K562 (cell line): ENCODE results near the gene GPR183. TPM values are rescaled to one million over a fixed set of nuclear protein-coding genes. Genes with fewer than 3 reads are reported as not detected.

Source experiments
- ATAC-seq: fragments of 200-7000 bp; cut with Tn5 transposase; 3 replicates; pipeline ENCODE4 v1.9.1; 2020; ENCODE audit warnings: moderate library complexity
- BruUV-seq: library from RNA; stranded (reverse); fragments of 400-500 nt; replicated peaks from 2 replicates; lab custom pipeline; 2021; lab: Mats Ljungman, UMichigan
- CTCF ChIA-PET: fragments of 300-600 bp; formaldehyde crosslinking; extraction: SDS; loops from one replicate; lab custom pipeline; 2021; ENCODE audit warnings: low intra/inter-chr PET ratio; lab: Yijun Ruan, JAX
- POLR2A ChIA-PET: fragments of 300-600, 350-650 bp; sonication (Branson Sonifier 250); formaldehyde crosslinking; extraction: SDS; loops from one replicate; lab custom pipeline; 2021; ENCODE audit warnings: antibody characterized with exemption, inconsistent platforms; lab: Yijun Ruan, JAX
- DNase-seq, 4 experiments: peaks; one replicate each; pipeline versions ENCODE4 v3.0.0 to v3.0.0-alpha.2; 2011 to 2018; ENCODE audit warnings: low spot score in 3 of 4, mixed read lengths in 3 of 4; ENCODE audit errors: extremely low read depth in 1 of 4
- FAIRE-seq: peaks from 2 replicates; lab custom pipeline; 2011; peaks lifted over from hg19 to GRCh38; lab: Jason Lieb, UNC
- H2AFZ ChIP-seq: 2 replicates; pipeline ENCODE4 v1.6.0; 2011; ENCODE audit warnings: low read depth, low read length, control low read depth, inconsistent platforms
- H3K27ac ChIP-seq: fragments of 200-600 bp; 3 replicates; pipeline ENCODE4 v1.8.0; 2011; ENCODE audit warnings: low read depth, mild to moderate bottlenecking, control low read depth, inconsistent platforms, low read length, moderate library complexity, mixed read lengths; ENCODE audit errors: extremely low read depth
- H3K27me3 ChIP-seq, 2 experiments: fragments of 300-600 bp in 1 of 2; 2 replicates in 1 of 2; 3 replicates in 1 of 2; pipeline versions ENCODE4 v1.6.0 to v1.8.0; 2011; ENCODE audit warnings: inconsistent platforms in 2 of 2, low read length in 2 of 2, mild to moderate bottlenecking in 1 of 2, mixed read lengths in 1 of 2, moderate library complexity in 1 of 2; ENCODE audit not compliant: control insufficient read depth in 2 of 2, insufficient read depth in 2 of 2
- H3K36me3 ChIP-seq: fragments of 300-600 bp; 3 replicates; pipeline ENCODE4 v1.8.0; 2011; ENCODE audit warnings: mild to moderate bottlenecking, low read length, inconsistent platforms; ENCODE audit not compliant: control insufficient read depth, insufficient read depth
- H3K4me1 ChIP-seq, 2 experiments: fragments of 200-600 bp in 1 of 2; replicated peaks in 1 of 2; 2 replicates in 1 of 2; 3 replicates in 1 of 2; pipeline versions ENCODE4 v1.5.1 to v1.8.0; 2011; ENCODE audit warnings: inconsistent platforms in 2 of 2, low read length in 2 of 2, mild to moderate bottlenecking in 1 of 2, mixed read lengths in 1 of 2, moderate library complexity in 1 of 2; ENCODE audit not compliant: control insufficient read depth in 2 of 2, insufficient read depth in 2 of 2
- H3K4me2 ChIP-seq: 2 replicates; pipeline ENCODE4 v1.6.1; 2011; ENCODE audit warnings: low read length, control low read depth, inconsistent platforms, mixed read lengths; ENCODE audit not compliant: insufficient read depth
- H3K4me3 ChIP-seq: fragments of 200-600 bp; sonication (generic), shearing (Covaris generic); 2 replicates; pipeline ENCODE4 v1.5.1; 2016; ENCODE audit warnings: control low read depth, inconsistent platforms
- H3K79me2 ChIP-seq: fragments of 200-600 bp; 3 replicates; pipeline ENCODE4 v1.8.0; 2011; ENCODE audit warnings: low read length, inconsistent platforms; ENCODE audit not compliant: control insufficient read depth, insufficient read depth
- H3K9ac ChIP-seq, 2 experiments: 2 replicates each; pipeline versions ENCODE4 v1.6.0 to v1.6.1; 2011; ENCODE audit warnings: low read depth in 2 of 2, low read length in 2 of 2, control low read depth in 1 of 2, inconsistent platforms in 1 of 2, mild to moderate bottlenecking in 1 of 2, mixed read lengths in 1 of 2; ENCODE audit not compliant: insufficient read depth in 1 of 2
- H3K9me1 ChIP-seq: one replicate; pipeline ENCODE4 v1.6.0; 2011; ENCODE audit warnings: inconsistent platforms, mild to moderate bottlenecking, low read length, moderate library complexity; ENCODE audit not compliant: control insufficient read depth, insufficient read depth
- H3K9me3 ChIP-seq: replicated peaks from 2 replicates; pipeline ENCODE4 v1.5.1; 2011; ENCODE audit warnings: low read depth, low read length, inconsistent platforms; ENCODE audit not compliant: control insufficient read depth, insufficient read depth
- H4K20me1 ChIP-seq: replicated peaks from 2 replicates; pipeline ENCODE4 v1.6.1; 2011; ENCODE audit warnings: low read length, inconsistent platforms, mixed read lengths; ENCODE audit not compliant: control insufficient read depth, insufficient read depth
- BMI1 ChIP-seq: fragments of 150-350 bp; IDR thresholded peaks from 2 replicates; pipeline ENCODE4 v1.6.1; 2014; ENCODE audit warnings: low read length
- E2F3 ChIP-seq: fragments of 250-450 bp; sonication (Bioruptor Pico); IDR thresholded peaks from 2 replicates; pipeline ENCODE4 v1.4.0; 2020; ENCODE audit warnings: mild to moderate bottlenecking
- GATAD2B ChIP-seq: fragments of 450-650 bp; IDR thresholded peaks from 2 replicates; pipeline ENCODE4 v1.6.1; 2017; ENCODE audit warnings: mild to moderate bottlenecking, borderline replicate concordance
- HDAC8 ChIP-seq: fragments of 450-650 bp; IDR thresholded peaks from 2 replicates; pipeline ENCODE4 v1.6.1; 2016; ENCODE audit warnings: mild to moderate bottlenecking, missing genetic modification characterization, moderate library complexity, missing compliant biosample characterization
- JUN ChIP-seq, 2 experiments: sonication (generic) in 1 of 2; formaldehyde crosslinking in 1 of 2; IDR thresholded peaks; 2 replicates each; pipeline versions ENCODE4 v1.6.1 to v1.8.0; 2012 to 2022; ENCODE audit warnings: borderline replicate concordance in 2 of 2, mild to moderate bottlenecking in 2 of 2, improper control_type of control experiment in 1 of 2, low read depth in 1 of 2, low read length in 1 of 2, missing genetic modification reagents in 1 of 2
- PML ChIP-seq: IDR thresholded peaks from 2 replicates; pipeline ENCODE4 v1.6.1; 2012; ENCODE audit warnings: low read length, inconsistent platforms
- POU5F1 ChIP-seq: fragments of 150-350 bp; IDR thresholded peaks from 2 replicates; pipeline ENCODE4 v1.6.1; 2014; ENCODE audit warnings: borderline replicate concordance, low read length, low read depth, mild to moderate bottlenecking; ENCODE audit not compliant: partially characterized antibody
- SMARCA4 ChIP-seq: fragments of 450-650 bp; IDR thresholded peaks from 2 replicates; pipeline ENCODE4 v1.6.1; 2016
- SMARCA5 ChIP-seq: fragments of 450-650 bp; IDR thresholded peaks from 2 replicates; pipeline ENCODE4 v1.6.1; 2016
- ZNF507 ChIP-seq: conservative IDR thresholded peaks from 2 replicates; pipeline ENCODE4 v1.6.1; 2017; ENCODE audit warnings: missing genetic modification characterization, missing compliant biosample characterization
- ZNF699 ChIP-seq: fragments of 250-450 bp; sonication (Bioruptor Pico); IDR thresholded peaks from 2 replicates; pipeline ENCODE4 v1.8.0; 2021; ENCODE audit warnings: mild to moderate bottlenecking, moderate library complexity; ENCODE audit not compliant: insufficient replicate concordance
- ZNF778 ChIP-seq: fragments of 450-650 bp; formaldehyde crosslinking; IDR thresholded peaks from 2 replicates; pipeline ENCODE4 v1.4.0; 2020; ENCODE audit warnings: mild to moderate bottlenecking, moderate library complexity
- WGBS: fragments of 100-300 bp; shearing (Covaris generic); methylation state at CpG from one replicate; pipeline ENCODE4 v1.1.6; 2016; ENCODE audit warnings: low coverage, mixed read lengths; ENCODE audit not compliant: insufficient coverage; ENCODE audit errors: missing lambda C conversion rate; 5-methylcytosine and 5-hydroxymethylcytosine counted together
- in situ Hi-C: fragments of 300-500 bp; cut with MboI; formaldehyde crosslinking; loops from 4 replicates; pipeline ENCODE4 v1.15.0; 2018; ENCODE audit warnings: inconsistent platforms, mixed read lengths
- intact Hi-C: fragments of 100-400 bp; cut with micrococcal nuclease; formaldehyde crosslinking; loops from 2 replicates; pipeline ENCODE4 v1.14.2; 2022
- polyA plus RNA-seq, 8 experiments: library from polyadenylated mRNA; depleted of rRNA in 4 of 8; stranded (reverse) in 5 of 8; unstranded in 3 of 8; fragments of >200 nt; fragmentation: Nextera tagmentation in 2 of 8; fragmentation: Illumina TruSeq in 1 of 8; extraction: Ambion mirVana in 2 of 8; extraction: Trizol in 1 of 8; gene quantifications; 2 replicates each; pipeline versions ENCODE4 v1.2.1 to v1.2.3, GENCODE V29; 2011 to 2014; ENCODE audit warnings: inconsistent platforms in 1 of 8, missing spikeins in 1 of 8
- total RNA-seq, 7 experiments: library from RNA; depleted of rRNA in 6 of 7; stranded (reverse); fragments of >200 nt in 6 of 7; fragmentation: Illumina TruSeq in 2 of 7; extraction: Trizol in 2 of 7; gene quantifications; 2 replicates each; pipeline versions ENCODE4 v1.2.1 to v1.2.3, GENCODE V29; 2011 to 2021; ENCODE audit warnings: low replicate concordance in 1 of 7
- TF ChIP-seq, protein P1 (sequence below): fragments of 250-450 bp; sonication (Bioruptor Pico); IDR thresholded peaks from 2 replicates; pipeline ENCODE4 v1.4.0; 2020
- TF ChIP-seq, protein P2 (sequence below): fragments of 450-650 bp; formaldehyde crosslinking; conservative IDR thresholded peaks from 2 replicates; pipeline ENCODE4 v1.4.0; 2022; ENCODE audit warnings: mild to moderate bottlenecking, missing genetic modification characterization
- TF ChIP-seq, protein P3 (sequence below): fragments of 250-450 bp; sonication (Bioruptor Pico); IDR thresholded peaks from 2 replicates; pipeline ENCODE4 v1.4.0; 2020; ENCODE audit warnings: mild to moderate bottlenecking, moderate library complexity
- TF ChIP-seq, protein P4 (sequence below): fragments of 450-650 bp; formaldehyde crosslinking; IDR thresholded peaks from 2 replicates; pipeline ENCODE4 v1.4.0; 2020; ENCODE audit warnings: mild to moderate bottlenecking, moderate library complexity

Gene GPR183
- total and polyA plus RNA-seq, 9 of the 15 experiments (the other 6 are each of a cell fraction or from before 2014, with no cell fraction given) = 1.3 to 10.2 (median 3.7) TPM

DNA sequence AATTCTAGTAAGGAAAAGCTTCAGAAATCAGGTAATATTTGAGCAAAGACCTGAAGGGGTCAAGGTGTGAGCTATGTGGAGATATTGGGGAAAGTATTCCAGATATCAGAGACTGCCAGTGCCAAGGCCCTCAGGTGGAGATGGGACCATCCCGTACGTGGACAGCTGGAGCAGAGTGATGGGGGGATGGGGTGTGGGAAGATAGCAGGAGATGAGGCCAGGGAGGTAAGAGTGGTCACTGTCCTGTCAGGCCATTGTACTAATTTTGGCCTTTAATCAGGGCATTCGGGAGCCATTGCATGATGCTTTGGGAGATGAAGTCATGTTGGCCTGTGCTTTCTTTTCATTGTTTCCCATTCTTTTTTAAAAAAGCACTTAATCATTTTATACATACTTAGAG lies 36.0 kb downstream of the GPR183 start:
- WGBS = 45% methylated on average over 3 of the region's 3 CpGs
- intact Hi-C loops (loop anchor here (5.0 kb wide), 1 partner anchor 96 kb away; no protein-coding TSS in a partner anchor), in situ Hi-C loops (no loop called here)
- Histone ChIP-seq H3K9me3 (no peaks in the 10 kb centered on the region), H3K9ac (peak overlapping the region in 1 of 2 experiments; percentile 20; a peak in 1 of 4 replicates), H3K4me1 (peaks cover 7 to 24% of the 10 kb centered on the region in 2 experiments; a peak in 3 of 5 replicates), H3K27me3 (no peaks in the 10 kb centered on the region), H3K4me2 (no peak overlapping the region), H3K9me1 (no peaks in the 10 kb centered on the region), H3K36me3 (peaks cover 8% of the 10 kb centered on the region; the same call in 2 of the 3 replicates), H3K27ac (no peak overlapping the region), H3K79me2 (peaks cover 29% of the 10 kb centered on the region), H3K4me3 (no peak overlapping the region), H2AFZ (no peak overlapping the region), H4K20me1 (no peaks in the 10 kb centered on the region)
- no peak for FAIRE-seq
- ChIA-PET CTCF (interaction anchor here (5.6 kb wide), 1 partner anchor 165 kb away, joined by 73 read pairs; no protein-coding TSS in a partner anchor), POLR2A (no interaction called here)
- no TSS peak for BruUV-seq
- no peak for DNase-seq
- no peak for ATAC-seq
- TF ChIP-seq JUN (IDR thresholded peaks at IDR 0.05; ENCODE audit: borderline replicate concordance, low read depth, low read length) (no peak), JUN (CRISPR knock-in tag; IDR thresholded peaks at IDR 0.05; ENCODE audit: borderline replicate concordance) (no peak), E2F3 (CRISPR knock-in tag) (no peak), ZNF699 (no peak), HDAC8 (tag) (no peak), SMARCA5 (no peak), POU5F1 (no peak), GATAD2B (no peak), SMARCA4 (no peak), BMI1 (no peak), PML (no peak), ZNF778 (CRISPR knock-in tag) (no peak), ZNF507 (tag) (no peak)
- TF ChIP-seq, protein P1, sequence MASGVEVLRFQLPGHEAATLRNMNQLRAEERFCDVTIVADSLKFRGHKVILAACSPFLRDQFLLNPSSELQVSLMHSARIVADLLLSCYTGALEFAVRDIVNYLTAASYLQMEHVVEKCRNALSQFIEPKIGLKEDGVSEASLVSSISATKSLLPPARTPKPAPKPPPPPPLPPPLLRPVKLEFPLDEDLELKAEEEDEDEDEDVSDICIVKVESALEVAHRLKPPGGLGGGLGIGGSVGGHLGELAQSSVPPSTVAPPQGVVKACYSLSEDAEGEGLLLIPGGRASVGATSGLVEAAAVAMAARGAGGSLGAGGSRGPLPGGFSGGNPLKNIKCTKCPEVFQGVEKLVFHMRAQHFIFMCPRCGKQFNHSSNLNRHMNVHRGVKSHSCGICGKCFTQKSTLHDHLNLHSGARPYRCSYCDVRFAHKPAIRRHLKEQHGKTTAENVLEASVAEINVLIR (CRISPR knock-in tag) = no peak
- TF ChIP-seq, protein P2, sequence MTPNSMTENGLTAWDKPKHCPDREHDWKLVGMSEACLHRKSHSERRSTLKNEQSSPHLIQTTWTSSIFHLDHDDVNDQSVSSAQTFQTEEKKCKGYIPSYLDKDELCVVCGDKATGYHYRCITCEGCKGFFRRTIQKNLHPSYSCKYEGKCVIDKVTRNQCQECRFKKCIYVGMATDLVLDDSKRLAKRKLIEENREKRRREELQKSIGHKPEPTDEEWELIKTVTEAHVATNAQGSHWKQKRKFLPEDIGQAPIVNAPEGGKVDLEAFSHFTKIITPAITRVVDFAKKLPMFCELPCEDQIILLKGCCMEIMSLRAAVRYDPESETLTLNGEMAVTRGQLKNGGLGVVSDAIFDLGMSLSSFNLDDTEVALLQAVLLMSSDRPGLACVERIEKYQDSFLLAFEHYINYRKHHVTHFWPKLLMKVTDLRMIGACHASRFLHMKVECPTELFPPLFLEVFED (CRISPR knock-in tag) = no peak
- TF ChIP-seq, protein P3, sequence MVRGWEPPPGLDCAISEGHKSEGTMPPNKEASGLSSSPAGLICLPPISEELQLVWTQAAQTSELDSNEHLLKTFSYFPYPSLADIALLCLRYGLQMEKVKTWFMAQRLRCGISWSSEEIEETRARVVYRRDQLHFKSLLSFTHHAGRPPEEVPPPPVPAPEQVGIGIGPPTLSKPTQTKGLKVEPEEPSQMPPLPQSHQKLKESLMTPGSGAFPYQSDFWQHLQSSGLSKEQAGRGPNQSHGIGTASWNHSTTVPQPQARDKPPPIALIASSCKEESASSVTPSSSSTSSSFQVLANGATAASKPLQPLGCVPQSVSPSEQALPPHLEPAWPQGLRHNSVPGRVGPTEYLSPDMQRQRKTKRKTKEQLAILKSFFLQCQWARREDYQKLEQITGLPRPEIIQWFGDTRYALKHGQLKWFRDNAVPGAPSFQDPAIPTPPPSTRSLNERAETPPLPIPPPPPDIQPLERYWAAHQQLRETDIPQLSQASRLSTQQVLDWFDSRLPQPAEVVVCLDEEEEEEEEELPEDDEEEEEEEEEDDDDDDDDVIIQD (CRISPR knock-in tag) = no peak
- TF ChIP-seq, protein P4, sequence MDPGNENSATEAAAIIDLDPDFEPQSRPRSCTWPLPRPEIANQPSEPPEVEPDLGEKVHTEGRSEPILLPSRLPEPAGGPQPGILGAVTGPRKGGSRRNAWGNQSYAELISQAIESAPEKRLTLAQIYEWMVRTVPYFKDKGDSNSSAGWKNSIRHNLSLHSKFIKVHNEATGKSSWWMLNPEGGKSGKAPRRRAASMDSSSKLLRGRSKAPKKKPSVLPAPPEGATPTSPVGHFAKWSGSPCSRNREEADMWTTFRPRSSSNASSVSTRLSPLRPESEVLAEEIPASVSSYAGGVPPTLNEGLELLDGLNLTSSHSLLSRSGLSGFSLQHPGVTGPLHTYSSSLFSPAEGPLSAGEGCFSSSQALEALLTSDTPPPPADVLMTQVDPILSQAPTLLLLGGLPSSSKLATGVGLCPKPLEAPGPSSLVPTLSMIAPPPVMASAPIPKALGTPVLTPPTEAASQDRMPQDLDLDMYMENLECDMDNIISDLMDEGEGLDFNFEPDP (CRISPR knock-in tag) = no peak
